ENCODE results near the gene CHURC1.
A peak's percentile ranks its signal among the peaks of the same experiment; 100 is the strongest.

The CHURC1 gene

GRCh38 chr14:64914237-64915028 is at the start of gene CHURC1:
Gene CHURC1, plus strand, starts transcription at chr14:64914455. Its CDS starts 41 bp downstream, at chr14:64914496.
- Mint-ChIP-seq H3K36me3 (ENCODE audit: low read depth) (peaks cover 25% of the 10 kb centered on the region), H3K27ac (peak within 1 kb of the TSS; percentile 89), H3K4me1 (ENCODE audit: low read depth) (peaks cover 49% of the 10 kb centered on the region), H3K9me3 (peaks cover 4% of the 10 kb centered on the region), H3K27me3 (ENCODE audit: low read depth) (peaks cover 9% of the 10 kb centered on the region), H3K4me3 (peak within 1 kb of the TSS; percentile 93)
- DNase-seq (ENCODE audit: low spot score): peak; percentile 96

- Mint-ChIP-seq H3K36me3 (ENCODE audit: low read depth) (no peaks in the 10 kb centered on the region), H3K9me3 (no peaks in the 10 kb centered on the region), H3K4me1 (ENCODE audit: low read depth) (no peaks in the 10 kb centered on the region), H3K27ac (no peak overlapping the region), H3K27me3 (ENCODE audit: low read depth) (peaks cover 25% of the 10 kb centered on the region), H3K4me3 (no peak overlapping the region)
- no peak for DNase-seq (ENCODE audit: low spot score)
These were observed 49.1 kb upstream of the CHURC1 start for GRCh38 chr14:64865109-64865508.

GRCh38 chr14:64865992-64866391 is 48.3 kb upstream of the CHURC1 start:
- Mint-ChIP-seq H3K36me3 (ENCODE audit: low read depth) (no peaks in the 10 kb centered on the region), H3K4me1 (ENCODE audit: low read depth) (no peaks in the 10 kb centered on the region), H3K4me3 (no peak overlapping the region), H3K27me3 (ENCODE audit: low read depth) (peaks cover 32% of the 10 kb centered on the region), H3K9me3 (no peaks in the 10 kb centered on the region), H3K27ac (no peak overlapping the region)
- DNase-seq (ENCODE audit: low spot score): no peak

GRCh38 chr14:64867182-64867581 is 47.1 kb upstream of the CHURC1 start:
- H3K27me3 Mint-ChIP-seq (ENCODE audit: low read depth): peaks cover 35% of the 10 kb centered on the region
- H3K4me1 Mint-ChIP-seq (ENCODE audit: low read depth): no peaks in the 10 kb centered on the region
- no peak for DNase-seq (ENCODE audit: low spot score)
- H3K27ac Mint-ChIP-seq: no peak overlapping the region
- H3K9me3 Mint-ChIP-seq: no peaks in the 10 kb centered on the region
- no peaks in the 10 kb centered on the region for H3K36me3 Mint-ChIP-seq (ENCODE audit: low read depth)
- H3K4me3 Mint-ChIP-seq: no peak overlapping the region

GRCh38 chr14:64868379-64868778 is 45.9 kb upstream of the CHURC1 start:
- DNase-seq (ENCODE audit: low spot score): no peak
- H3K9me3 Mint-ChIP-seq: no peaks in the 10 kb centered on the region
- H3K4me1 Mint-ChIP-seq (ENCODE audit: low read depth): no peaks in the 10 kb centered on the region
- H3K27me3 Mint-ChIP-seq (ENCODE audit: low read depth): peaks cover 42% of the 10 kb centered on the region
- no peaks in the 10 kb centered on the region for H3K36me3 Mint-ChIP-seq (ENCODE audit: low read depth)
- no peak overlapping the region for H3K27ac Mint-ChIP-seq
- H3K4me3 Mint-ChIP-seq: no peak overlapping the region

GRCh38 chr14:64868841-64869240 is 45.4 kb upstream of the CHURC1 start:
- no peaks in the 10 kb centered on the region for H3K4me1 Mint-ChIP-seq (ENCODE audit: low read depth)
- no peak overlapping the region for H3K27ac Mint-ChIP-seq
- no peak for DNase-seq (ENCODE audit: low spot score)
- no peaks in the 10 kb centered on the region for H3K9me3 Mint-ChIP-seq
- peaks cover 41% of the 10 kb centered on the region for H3K27me3 Mint-ChIP-seq (ENCODE audit: low read depth)
- H3K36me3 Mint-ChIP-seq (ENCODE audit: low read depth): no peaks in the 10 kb centered on the region
- H3K4me3 Mint-ChIP-seq: no peak overlapping the region

- no peak overlapping the region for H3K27ac Mint-ChIP-seq
These were observed 44.1 kb upstream of the CHURC1 start for GRCh38 chr14:64870160-64870559.

GRCh38 chr14:64871344-64871743 is 42.9 kb upstream of the CHURC1 start:
- H3K4me3 Mint-ChIP-seq: no peak overlapping the region
- H3K9me3 Mint-ChIP-seq: no peaks in the 10 kb centered on the region
- H3K27ac Mint-ChIP-seq: no peak overlapping the region
- no peaks in the 10 kb centered on the region for H3K36me3 Mint-ChIP-seq (ENCODE audit: low read depth)
- H3K27me3 Mint-ChIP-seq (ENCODE audit: low read depth): peaks cover 55% of the 10 kb centered on the region
- no peak for DNase-seq (ENCODE audit: low spot score)
- no peaks in the 10 kb centered on the region for H3K4me1 Mint-ChIP-seq (ENCODE audit: low read depth)

More at GRCh38 chr14:64870160-64870559, 44.1 kb upstream of the CHURC1 start:
- no peaks in the 10 kb centered on the region for H3K9me3 Mint-ChIP-seq
- DNase-seq (ENCODE audit: low spot score): no peak
- H3K27me3 Mint-ChIP-seq (ENCODE audit: low read depth): peaks cover 48% of the 10 kb centered on the region
- no peaks in the 10 kb centered on the region for H3K36me3 Mint-ChIP-seq (ENCODE audit: low read depth)
- no peaks in the 10 kb centered on the region for H3K4me1 Mint-ChIP-seq (ENCODE audit: low read depth)
- no peak overlapping the region for H3K4me3 Mint-ChIP-seq

- Mint-ChIP-seq H3K27ac (no peak overlapping the region), H3K4me3 (no peak overlapping the region), H3K4me1 (ENCODE audit: low read depth) (no peaks in the 10 kb centered on the region), H3K9me3 (no peaks in the 10 kb centered on the region), H3K36me3 (ENCODE audit: low read depth) (no peaks in the 10 kb centered on the region), H3K27me3 (ENCODE audit: low read depth) (peaks cover 67% of the 10 kb centered on the region)
- DNase-seq (ENCODE audit: low spot score): no peak
These were observed 40.6 kb upstream of the CHURC1 start for GRCh38 chr14:64873506-64874219.

- Mint-ChIP-seq H3K27me3 (ENCODE audit: low read depth) (peaks cover 67% of the 10 kb centered on the region), H3K4me1 (ENCODE audit: low read depth) (no peaks in the 10 kb centered on the region), H3K27ac (no peak overlapping the region), H3K4me3 (no peak overlapping the region), H3K9me3 (no peaks in the 10 kb centered on the region), H3K36me3 (ENCODE audit: low read depth) (no peaks in the 10 kb centered on the region)
- no peak for DNase-seq (ENCODE audit: low spot score)
These were observed 38.9 kb upstream of the CHURC1 start for GRCh38 chr14:64875350-64875749.

- no peaks in the 10 kb centered on the region for H3K9me3 Mint-ChIP-seq
- no peaks in the 10 kb centered on the region for H3K36me3 Mint-ChIP-seq (ENCODE audit: low read depth)
- H3K4me1 Mint-ChIP-seq (ENCODE audit: low read depth): peaks cover 7% of the 10 kb centered on the region
- H3K4me3 Mint-ChIP-seq: no peak overlapping the region
- peaks cover 73% of the 10 kb centered on the region for H3K27me3 Mint-ChIP-seq (ENCODE audit: low read depth)
- no peak for DNase-seq (ENCODE audit: low spot score)
- no peak overlapping the region for H3K27ac Mint-ChIP-seq
These were observed 36.4 kb upstream of the CHURC1 start for GRCh38 chr14:64877846-64878245.

- DNase-seq (ENCODE audit: low spot score): no peak
- Mint-ChIP-seq H3K4me1 (ENCODE audit: low read depth) (peaks cover 7% of the 10 kb centered on the region), H3K36me3 (ENCODE audit: low read depth) (no peaks in the 10 kb centered on the region), H3K27ac (no peak overlapping the region), H3K9me3 (no peaks in the 10 kb centered on the region), H3K4me3 (peak overlapping the region; percentile 56), H3K27me3 (ENCODE audit: low read depth) (peaks cover 76% of the 10 kb centered on the region)
These were observed 35.2 kb upstream of the CHURC1 start for GRCh38 chr14:64878837-64879634.

- Mint-ChIP-seq H3K27ac (peak within 1 kb of the TSS; percentile 17), H3K27me3 (ENCODE audit: low read depth) (peaks cover 79% of the 10 kb centered on the region), H3K4me3 (peak within 1 kb of the TSS; percentile 83), H3K4me1 (ENCODE audit: low read depth) (peaks cover 7% of the 10 kb centered on the region), H3K9me3 (no peaks in the 10 kb centered on the region), H3K36me3 (ENCODE audit: low read depth) (no peaks in the 10 kb centered on the region)
- DNase-seq (ENCODE audit: low spot score): peak; percentile 50
These were observed 34.5 kb upstream of the CHURC1 start, which contains the start of gene SPTB for GRCh38 chr14:64879635-64880220. Gene SPTB, minus strand, starts transcription at chr14:64879907. Its CDS starts 56,813 bp downstream, at chr14:64823094.

All from T-helper 2 cell treated with Interferon-gamma antibody and Interleukin-4, amounts not matched to agents 5 μg/mL and 100 μg/mL, for 36 hours (primary cell).